HepG2 (cell line): ENCODE results near the gene STXBP2. TPM values are rescaled to one million over a fixed set of nuclear protein-coding genes. Genes with fewer than 3 reads are reported as not detected.

ENCODE experiments used
- ATAC-seq: fragments of 200-7000 bp; cut with Tn5 transposase; 3 replicates; pipeline ENCODE4 v1.9.1; 2020; ENCODE audit warnings: mild to moderate bottlenecking, moderate library complexity
- BruUV-seq: library from RNA; stranded (reverse); fragments of 400-500 nt; replicated peaks from 2 replicates; lab custom pipeline; 2021; lab: Mats Ljungman, UMichigan
- CTCF ChIA-PET: fragments of 300-600 bp; formaldehyde crosslinking; extraction: SDS; loops from one replicate; lab custom pipeline; 2021; ENCODE audit warnings: low total read pairs, inconsistent platforms, low intra/inter-chr PET ratio; lab: Yijun Ruan, JAX
- POLR2A ChIA-PET: fragments of 350-600 bp; sonication (Branson Sonifier 250); formaldehyde crosslinking; loops from one replicate; lab custom pipeline; 2020; ENCODE audit warnings: antibody characterized with exemption, inconsistent platforms; lab: Yijun Ruan, JAX
- DNase-seq: peaks from one replicate; pipeline ENCODE4 v3.0.0-alpha.2; 2015; ENCODE audit warnings: low spot score
- FAIRE-seq: peaks from 3 replicates; lab custom pipeline; 2011; peaks lifted over from hg19 to GRCh38; lab: Jason Lieb, UNC
- H2AFZ ChIP-seq: one replicate; pipeline ENCODE4 v1.6.1; 2011; ENCODE audit warnings: low read length, inconsistent platforms
- H3K27ac ChIP-seq: fragments of 300-600 bp; 3 replicates; pipeline ENCODE4 v1.8.0; 2011; ENCODE audit warnings: mixed run types, mild to moderate bottlenecking, mixed read lengths, low read length, inconsistent platforms; ENCODE audit not compliant: insufficient read depth; ENCODE audit errors: extremely low read length
- H3K27me3 ChIP-seq, 2 experiments: fragments of 200-600 bp in 1 of 2; 2 replicates in 1 of 2; 3 replicates in 1 of 2; pipeline versions ENCODE4 v1.6.0 to v1.8.0; 2011; ENCODE audit warnings: low read length in 2 of 2, mild to moderate bottlenecking in 2 of 2, moderate library complexity in 2 of 2, inconsistent platforms in 1 of 2; ENCODE audit not compliant: insufficient read depth in 2 of 2, control insufficient read depth in 1 of 2
- H3K36me3 ChIP-seq, 2 experiments: fragments of 200-600 bp in 1 of 2; replicated peaks in 1 of 2; 2 replicates in 1 of 2; 3 replicates in 1 of 2; pipeline versions ENCODE4 v1.5.1 to v1.8.0; 2011; ENCODE audit warnings: low read length in 2 of 2, inconsistent platforms in 1 of 2; ENCODE audit not compliant: insufficient read depth in 2 of 2, control insufficient read depth in 1 of 2
- H3K4me1 ChIP-seq: 2 replicates; pipeline ENCODE4 v1.5.1; 2012; ENCODE audit warnings: low read length, inconsistent platforms; ENCODE audit not compliant: insufficient read depth
- H3K4me2 ChIP-seq: 2 replicates; pipeline ENCODE4 v1.6.0; 2011; ENCODE audit warnings: low read depth, low read length, inconsistent platforms
- H3K4me3 ChIP-seq, 3 experiments: fragments of 200-600 bp in 1 of 3; sonication (generic), shearing (Covaris generic) in 1 of 3; replicated peaks in 1 of 3; 2 replicates each; pipeline ENCODE4 v1.5.1; 2011 to 2016; ENCODE audit warnings: low read length in 3 of 3, inconsistent platforms in 2 of 3, low read depth in 2 of 3, mild to moderate bottlenecking in 2 of 3, control low read depth in 1 of 3, mixed read lengths in 1 of 3; ENCODE audit not compliant: insufficient read depth in 1 of 3
- H3K79me2 ChIP-seq: one replicate; pipeline ENCODE4 v1.6.1; 2011; ENCODE audit warnings: low read length, inconsistent platforms; ENCODE audit not compliant: insufficient read depth
- H3K9ac ChIP-seq: 2 replicates; pipeline ENCODE4 v1.6.0; 2011; ENCODE audit warnings: mild to moderate bottlenecking, low read depth, low read length, inconsistent platforms; ENCODE audit not compliant: insufficient read depth
- H3K9me3 ChIP-seq: 2 replicates; pipeline ENCODE4 v1.5.1; 2012; ENCODE audit warnings: mild to moderate bottlenecking, low read length
- H4K20me1 ChIP-seq: 2 replicates; pipeline ENCODE4 v1.6.0; 2011; ENCODE audit warnings: inconsistent platforms, mild to moderate bottlenecking, low read length, moderate library complexity; ENCODE audit not compliant: insufficient read depth
- CEBPG ChIP-seq: IDR thresholded peaks from 2 replicates; pipeline ENCODE4 v1.6.1; 2016
- ELF1 ChIP-seq: sonication (generic); formaldehyde crosslinking; IDR thresholded peaks from 2 replicates; pipeline ENCODE4 v1.4.0; 2020; ENCODE audit warnings: missing genetic modification reagents
- ELF3 ChIP-seq: IDR thresholded peaks from 2 replicates; pipeline ENCODE4 v1.6.1; 2016; ENCODE audit warnings: missing genetic modification reagents, missing compliant biosample characterization
- ERF ChIP-seq: IDR thresholded peaks from 2 replicates; pipeline ENCODE4 v1.6.1; 2018; ENCODE audit warnings: missing biosample characterization, missing genetic modification reagents
- FOXA1 ChIP-seq, 2 experiments: fragments of 450-650 bp in 1 of 2; sonication (generic) in 1 of 2; formaldehyde crosslinking in 1 of 2; IDR thresholded peaks; 2 replicates each; pipeline versions ENCODE4 v1.4.0 to v1.6.1; 2016 to 2020; ENCODE audit warnings: missing genetic modification reagents in 1 of 2
- HNF1B ChIP-seq: sonication (generic); formaldehyde crosslinking; IDR thresholded peaks from 2 replicates; pipeline ENCODE4 v1.5.1; 2020; ENCODE audit warnings: mild to moderate bottlenecking, moderate library complexity, missing genetic modification reagents
- ZGPAT ChIP-seq: IDR thresholded peaks from 2 replicates; pipeline ENCODE4 v1.6.1; 2016; ENCODE audit warnings: mild to moderate bottlenecking
- ZNF160 ChIP-seq: sonication (generic); formaldehyde crosslinking; IDR thresholded peaks from 2 replicates; pipeline ENCODE4 v1.8.0; 2022; ENCODE audit warnings: mild to moderate bottlenecking, inconsistent platforms, missing genetic modification reagents
- ZNF263 ChIP-seq: sonication (generic); formaldehyde crosslinking; IDR thresholded peaks from 2 replicates; pipeline ENCODE4 v1.4.0; 2020; ENCODE audit warnings: missing genetic modification reagents
- ZNF44 ChIP-seq: sonication (generic); formaldehyde crosslinking; IDR thresholded peaks from 2 replicates; pipeline ENCODE4 v1.5.1; 2020; ENCODE audit warnings: mild to moderate bottlenecking, missing genetic modification reagents
- ZNF605 ChIP-seq: sonication (generic); formaldehyde crosslinking; IDR thresholded peaks from 2 replicates; pipeline ENCODE4 v1.8.0; 2022; ENCODE audit warnings: mild to moderate bottlenecking, missing genetic modification reagents
- ZNF644 ChIP-seq: IDR thresholded peaks from 2 replicates; pipeline ENCODE4 v1.6.1; 2016; ENCODE audit warnings: low read depth
- ZNF891 ChIP-seq: sonication (generic); formaldehyde crosslinking; IDR thresholded peaks from 2 replicates; pipeline ENCODE4 v1.5.0; 2020; ENCODE audit warnings: mild to moderate bottlenecking, missing genetic modification reagents
- ZSCAN21 ChIP-seq: sonication (generic); formaldehyde crosslinking; IDR thresholded peaks from 2 replicates; pipeline ENCODE4 v1.8.0; 2022; ENCODE audit warnings: mild to moderate bottlenecking, missing genetic modification reagents, moderate library complexity, borderline replicate concordance
- WGBS: methylation state at CpG from one replicate; pipeline ENCODE4 v1.1.6; 2017; ENCODE audit warnings: low lambda C conversion rate; 5-methylcytosine and 5-hydroxymethylcytosine counted together
- in situ Hi-C: cut with HindIII; loops from 2 replicates; pipeline ENCODE4 v1.10.0; 2017; ENCODE audit warnings: low pct_unique_long_range_greater_than_20kb; ENCODE audit not compliant: extremely low pct_ligation_motif_present
- intact Hi-C: fragments of 100-400 bp; cut with micrococcal nuclease; formaldehyde crosslinking; loops from one replicate; pipeline ENCODE4 v1.10.0; 2022; ENCODE audit not compliant: unreplicated experiment
- polyA plus RNA-seq, 8 experiments: library from polyadenylated mRNA; depleted of rRNA in 3 of 8; stranded (reverse) in 7 of 8; unstranded in 1 of 8; fragments of >200 nt; fragmentation: Illumina TruSeq in 4 of 8; extraction: Trizol in 4 of 8; gene quantifications; 2 replicates each; pipeline versions ENCODE4 v1.2.1 to v1.2.3, GENCODE V29; 2011 to 2016; ENCODE audit warnings: low read depth in 4 of 8, missing spikeins in 1 of 8, mixed read lengths in 1 of 8; ENCODE audit not compliant: insufficient read depth in 1 of 8
- total RNA-seq, 5 experiments: library from RNA; depleted of rRNA; stranded (reverse); fragments of >200 nt; fragmentation: Illumina TruSeq; extraction: Trizol; gene quantifications; 2 replicates each; pipeline ENCODE4 v1.2.3, GENCODE V29; 2016; ENCODE audit warnings: low read depth in 1 of 5
- TF ChIP-seq, protein P1 (sequence below): sonication (generic); formaldehyde crosslinking; IDR thresholded peaks from 2 replicates; pipeline ENCODE4 v1.5.1; 2020; ENCODE audit warnings: mild to moderate bottlenecking, missing genetic modification reagents, borderline replicate concordance

STXBP2 gene
- total and polyA plus RNA-seq, 2 of the 13 experiments (the other 11 are each of a cell fraction or from before 2014, with no cell fraction given) = 22.8 to 40.1 TPM

DNA sequence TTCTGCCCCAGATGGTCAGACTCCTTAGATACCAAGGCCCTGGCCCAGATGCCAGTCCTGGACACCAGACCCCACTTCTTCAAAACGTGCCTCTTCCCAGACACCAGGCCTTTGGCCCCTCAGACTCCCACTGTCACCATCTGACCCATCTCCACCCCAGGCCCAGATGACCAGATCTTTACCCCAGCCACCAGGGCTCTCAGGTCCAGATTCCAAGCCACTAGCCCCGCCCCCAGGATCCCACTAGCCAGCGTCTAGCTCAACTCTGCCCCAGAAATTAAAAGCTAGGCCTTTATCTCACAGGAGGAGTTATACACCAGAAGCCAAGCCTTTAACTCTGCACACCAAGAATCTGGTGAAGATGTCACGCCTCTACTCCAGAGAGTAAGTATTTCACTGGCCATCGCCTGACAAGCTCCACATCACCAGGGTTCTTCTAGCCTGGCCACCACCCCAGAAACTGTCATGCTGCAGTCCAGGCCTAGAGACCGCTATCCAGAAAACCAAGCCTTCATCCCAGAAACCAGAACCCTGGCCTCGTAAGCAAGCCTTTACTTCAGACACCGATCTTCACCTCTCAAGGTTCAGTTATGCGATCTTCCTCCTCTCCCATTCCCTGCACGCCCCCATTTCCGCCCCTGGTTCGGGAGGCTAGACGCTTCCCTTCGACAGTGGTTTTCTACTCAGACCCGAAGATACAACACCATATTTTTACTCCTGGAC is 8.2 kb upstream of the STXBP2 start (continued):
- TF ChIP-seq, protein P1, sequence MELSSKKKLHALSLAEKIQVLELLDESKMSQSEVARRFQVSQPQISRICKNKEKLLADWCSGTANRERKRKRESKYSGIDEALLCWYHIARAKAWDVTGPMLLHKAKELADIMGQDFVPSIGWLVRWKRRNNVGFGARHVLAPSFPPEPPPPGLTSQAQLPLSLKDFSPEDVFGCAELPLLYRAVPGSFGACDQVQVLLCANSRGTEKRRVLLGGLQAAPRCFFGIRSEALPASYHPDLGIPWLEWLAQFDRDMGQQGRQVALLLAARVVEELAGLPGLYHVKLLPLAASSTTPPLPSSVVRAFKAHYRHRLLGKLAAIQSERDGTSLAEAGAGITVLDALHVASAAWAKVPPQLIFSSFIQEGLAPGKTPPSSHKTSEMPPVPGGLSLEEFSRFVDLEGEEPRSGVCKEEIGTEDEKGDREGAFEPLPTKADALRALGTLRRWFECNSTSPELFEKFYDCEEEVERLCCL (CRISPR knock-in tag) = no peak
- TF ChIP-seq ELF3 (CRISPR knock-in tag) (0 out of 2 replicates have a peak, but pooled peaks have one; percentile 6), ERF (0 out of 2 replicates have a peak, but pooled peaks have one; percentile 7), ZNF891 (CRISPR knock-in tag) (0 out of 2 replicates have a peak, but pooled peaks have one; percentile 14)

- POLR2A ChIA-PET = interaction anchor here (0.6 to 2.2 kb wide), 7 partner anchors 23 to 1924 kb away, joined by 3 to 15 read pairs (median 3); partner anchors contain the start of genes CAMSAP3 and ZNF557
- Histone ChIP-seq H3K79me2 (peaks cover 38% of the 10 kb centered on the region), H3K36me3 (peaks cover 9 to 24% of the 10 kb centered on the region in 2 experiments; a peak in 4 of 5 replicates), H3K9me3 (no peaks in the 10 kb centered on the region), H2AFZ (no peak within 1 kb of the TSS), H4K20me1 (no peaks in the 10 kb centered on the region), H3K27ac (peak within 1 kb of the TSS; percentile 71), H3K27me3 (no peaks in the 10 kb centered on the region; a peak in 1 of 5 replicates), H3K9ac (peak within 1 kb of the TSS; percentile 92), H3K4me2 (peak within 1 kb of the TSS; percentile 86), H3K4me1 (peaks cover 22% of the 10 kb centered on the region), H3K4me3 (peak within 1 kb of the TSS; percentile 94 to 98 (median 97))
- in situ Hi-C loops = no loop called here
- no TSS peak for BruUV-seq
- CTCF ChIA-PET = no interaction called here
- intact Hi-C loops = no loop called here
- WGBS = under 1% methylated on average over 25 of the region's 40 CpGs
- peak; percentile 98 for FAIRE-seq
- peak; percentile 98 for DNase-seq
- peak; percentile 92 for ATAC-seq
- TF ChIP-seq ZGPAT (peak; percentile 36; the same call in 1 of the 2 replicates), CEBPG (CRISPR knock-in tag) (no peak), ZNF644 (CRISPR knock-in tag) (no peak), HNF1B (CRISPR knock-in tag) (peak; percentile 74), FOXA1 (IDR thresholded peaks at IDR 0.05) (no peak), FOXA1 (CRISPR knock-in tag; IDR thresholded peaks at IDR 0.05) (peak; percentile 89), ZNF44 (CRISPR knock-in tag) (peak; percentile 86), ELF1 (CRISPR knock-in tag) (peak; percentile 95), ZNF263 (0 out of 2 replicates have a peak, but pooled peaks have one; percentile 27), ZNF160 (CRISPR knock-in tag) (no peak), ZSCAN21 (CRISPR knock-in tag) (no peak), ZNF605 (CRISPR knock-in tag) (peak; percentile 88), ZNF891 (CRISPR knock-in tag) (no peak)
Observed at GRCh38 chr19:7629347-7630054, 7.4 kb upstream of the STXBP2 start, which contains the start of the genes PET100 and XAB2. Gene PET100 (plus strand): TSS chr19:7629793. CDS start chr19:7629834, 41 bp downstream. Gene XAB2 (minus strand): TSS chr19:7629545. CDS start chr19:7629527, 18 bp downstream.
